Neural crest cell (in vitro differentiated cells): Measurements from ENCODE around the gene EPN3. TPM values are rescaled to one million over a fixed set of nuclear protein-coding genes. Genes with fewer than 3 reads are reported as not detected.

Experiments
- DNase-seq: peaks from one replicate; pipeline ENCODE4 v3.0.0; 2021; ENCODE audit warnings: low read depth, mixed read lengths, low spot score
- H3K27ac Mint-ChIP-seq: one replicate; pipeline ENCODE4 v1.8.0; 2021; ENCODE audit warnings: mild to moderate bottlenecking, mixed read lengths; ENCODE audit not compliant: unreplicated experiment
- H3K27me3 Mint-ChIP-seq: 2 replicates; pipeline ENCODE4 v1.8.0; 2021; ENCODE audit warnings: low read depth, mild to moderate bottlenecking, mixed read lengths
- H3K36me3 Mint-ChIP-seq: 2 replicates; pipeline ENCODE4 v1.8.0; 2021; ENCODE audit warnings: low read depth, mild to moderate bottlenecking, mixed read lengths
- H3K4me1 Mint-ChIP-seq: 2 replicates; pipeline ENCODE4 v1.8.0; 2021; ENCODE audit warnings: mixed read lengths
- H3K4me3 Mint-ChIP-seq: one replicate; pipeline ENCODE4 v1.8.0; 2021; ENCODE audit warnings: mild to moderate bottlenecking, mixed read lengths
- H3K9me3 Mint-ChIP-seq: 2 replicates; pipeline ENCODE4 v1.8.0; 2021; ENCODE audit warnings: mixed read lengths
- total RNA-seq: library from RNA; stranded (reverse); gene quantifications from 2 replicates; pipeline ENCODE4 v1.2.1, GENCODE V29; 2021
- TF ChIP-seq, protein P1 (sequence below): fragments of 200-600 bp; sonication (generic); conservative IDR thresholded peaks from 2 replicates; pipeline ENCODE4 v1.5.0; 2021; ENCODE audit warnings: antibody characterized with exemption, mild to moderate bottlenecking

EPN3 gene
- total RNA-seq, 1 donor from 2014 or later: not detected

GRCh38 chr17:50551433-50551815, 18.9 kb downstream of the EPN3 start:
- no peaks in the 10 kb centered on the region for H3K36me3 Mint-ChIP-seq

DNA sequence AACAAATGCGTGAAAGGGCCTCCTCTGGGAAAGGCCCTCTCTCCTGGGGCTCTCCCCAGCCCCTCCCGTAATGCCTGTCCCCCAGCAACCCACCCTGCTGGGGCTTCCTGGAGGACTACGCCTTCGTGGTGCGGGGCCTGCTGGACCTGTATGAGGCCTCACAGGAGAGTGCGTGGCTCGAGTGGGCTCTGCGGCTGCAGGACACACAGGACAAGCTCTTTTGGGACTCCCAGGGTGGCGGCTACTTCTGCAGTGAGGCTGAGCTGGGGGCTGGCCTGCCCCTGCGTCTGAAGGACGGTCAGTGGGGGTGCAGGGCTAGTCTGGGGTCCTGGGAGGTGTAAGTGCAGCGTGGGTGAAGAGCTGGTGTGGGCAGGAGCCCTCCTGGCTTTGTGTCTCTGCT, 19.3 kb downstream of the EPN3 start:
- no peaks in the 10 kb centered on the region for H3K9me3 Mint-ChIP-seq
- no peak for DNase-seq
- H3K4me1 Mint-ChIP-seq: peaks cover 5% of the 10 kb centered on the region
- TF ChIP-seq, protein P1, sequence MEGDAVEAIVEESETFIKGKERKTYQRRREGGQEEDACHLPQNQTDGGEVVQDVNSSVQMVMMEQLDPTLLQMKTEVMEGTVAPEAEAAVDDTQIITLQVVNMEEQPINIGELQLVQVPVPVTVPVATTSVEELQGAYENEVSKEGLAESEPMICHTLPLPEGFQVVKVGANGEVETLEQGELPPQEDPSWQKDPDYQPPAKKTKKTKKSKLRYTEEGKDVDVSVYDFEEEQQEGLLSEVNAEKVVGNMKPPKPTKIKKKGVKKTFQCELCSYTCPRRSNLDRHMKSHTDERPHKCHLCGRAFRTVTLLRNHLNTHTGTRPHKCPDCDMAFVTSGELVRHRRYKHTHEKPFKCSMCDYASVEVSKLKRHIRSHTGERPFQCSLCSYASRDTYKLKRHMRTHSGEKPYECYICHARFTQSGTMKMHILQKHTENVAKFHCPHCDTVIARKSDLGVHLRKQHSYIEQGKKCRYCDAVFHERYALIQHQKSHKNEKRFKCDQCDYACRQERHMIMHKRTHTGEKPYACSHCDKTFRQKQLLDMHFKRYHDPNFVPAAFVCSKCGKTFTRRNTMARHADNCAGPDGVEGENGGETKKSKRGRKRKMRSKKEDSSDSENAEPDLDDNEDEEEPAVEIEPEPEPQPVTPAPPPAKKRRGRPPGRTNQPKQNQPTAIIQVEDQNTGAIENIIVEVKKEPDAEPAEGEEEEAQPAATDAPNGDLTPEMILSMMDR: no peak
- no peak overlapping the region for H3K4me3 Mint-ChIP-seq
- H3K27ac Mint-ChIP-seq: no peak overlapping the region
- H3K36me3 Mint-ChIP-seq: no peaks in the 10 kb centered on the region
- H3K27me3 Mint-ChIP-seq: peaks cover 11% of the 10 kb centered on the region

More at GRCh38 chr17:50551433-50551815, 18.9 kb downstream of the EPN3 start:
- no peaks in the 10 kb centered on the region for H3K9me3 Mint-ChIP-seq
- peaks cover 6% of the 10 kb centered on the region for H3K27me3 Mint-ChIP-seq
- no peak overlapping the region for H3K27ac Mint-ChIP-seq
- H3K4me3 Mint-ChIP-seq: no peak overlapping the region
- TF ChIP-seq, protein P1: no peak
- no peak for DNase-seq
- H3K4me1 Mint-ChIP-seq: peaks cover 5% of the 10 kb centered on the region

DNA sequence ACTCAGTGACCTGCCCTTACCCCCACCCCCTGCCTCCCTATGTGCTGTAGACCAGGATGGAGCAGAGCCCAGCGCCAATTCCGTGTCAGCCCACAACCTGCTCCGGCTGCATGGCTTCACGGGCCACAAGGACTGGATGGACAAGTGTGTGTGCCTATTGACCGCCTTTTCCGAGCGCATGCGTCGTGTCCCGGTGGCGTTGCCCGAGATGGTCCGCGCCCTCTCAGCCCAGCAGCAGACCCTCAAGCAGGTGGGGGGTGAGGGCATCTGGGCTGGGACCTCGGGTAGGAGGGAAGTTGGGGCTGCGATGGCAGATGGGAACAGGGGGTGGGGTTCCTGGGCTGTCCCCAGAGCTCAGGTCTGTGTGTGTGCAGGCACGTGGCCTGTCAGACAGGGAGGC, 21.7 kb downstream of the EPN3 start:
- no peak for DNase-seq
- peaks cover 13% of the 10 kb centered on the region for H3K4me1 Mint-ChIP-seq
- H3K27ac Mint-ChIP-seq: no peak overlapping the region
- no peak overlapping the region for H3K4me3 Mint-ChIP-seq
- TF ChIP-seq, protein P1: no peak
- peaks cover 34% of the 10 kb centered on the region for H3K27me3 Mint-ChIP-seq
- no peaks in the 10 kb centered on the region for H3K9me3 Mint-ChIP-seq
- no peaks in the 10 kb centered on the region for H3K36me3 Mint-ChIP-seq

DNA sequence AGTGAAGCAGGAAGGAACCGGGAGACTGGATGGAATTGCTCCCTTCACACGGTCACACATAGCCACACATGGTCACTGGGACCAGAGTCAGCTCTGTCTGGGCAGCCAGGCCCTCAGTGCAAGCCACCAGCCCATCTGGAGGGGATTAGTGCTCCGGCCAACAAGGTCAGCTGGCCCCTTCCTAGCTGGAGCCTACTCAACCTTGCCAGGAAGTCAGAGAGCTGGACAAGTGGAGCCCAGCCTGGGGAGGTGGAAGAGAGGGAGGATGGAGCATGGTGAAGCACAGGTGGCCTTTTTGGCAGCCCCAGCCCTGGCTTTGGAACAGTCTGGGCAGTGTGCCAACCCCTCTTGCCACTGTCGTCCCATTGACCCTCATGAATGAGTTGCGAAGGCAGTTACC, 24.3 kb downstream of the EPN3 start:
- Mint-ChIP-seq H3K36me3 (no peaks in the 10 kb centered on the region), H3K9me3 (no peaks in the 10 kb centered on the region), H3K27ac (no peak overlapping the region), H3K4me1 (peaks cover 15% of the 10 kb centered on the region), H3K4me3 (no peak overlapping the region), H3K27me3 (peaks cover 51% of the 10 kb centered on the region)
- DNase-seq: no peak
- TF ChIP-seq, protein P1: no peak

- TF ChIP-seq, protein P1: no peak
- DNase-seq: no peak
- no peak overlapping the region for H3K27ac Mint-ChIP-seq
- H3K4me1 Mint-ChIP-seq: peaks cover 20% of the 10 kb centered on the region
- H3K36me3 Mint-ChIP-seq: no peaks in the 10 kb centered on the region
- peaks cover 59% of the 10 kb centered on the region for H3K27me3 Mint-ChIP-seq
- no peaks in the 10 kb centered on the region for H3K9me3 Mint-ChIP-seq
- H3K4me3 Mint-ChIP-seq: peak overlapping the region; percentile 72
Measured at GRCh38 chr17:50557630-50558029, 25.1 kb downstream of the EPN3 start.

- H3K27me3 Mint-ChIP-seq: peaks cover 64% of the 10 kb centered on the region
- peak overlapping the region; percentile 72 for H3K4me3 Mint-ChIP-seq
- no peak overlapping the region for H3K27ac Mint-ChIP-seq
- H3K9me3 Mint-ChIP-seq: no peaks in the 10 kb centered on the region
- peaks cover 20% of the 10 kb centered on the region for H3K4me1 Mint-ChIP-seq
- TF ChIP-seq, protein P1: no peak
- no peaks in the 10 kb centered on the region for H3K36me3 Mint-ChIP-seq
- no peak for DNase-seq
Measured at GRCh38 chr17:50558091-50558490, 25.6 kb downstream of the EPN3 start.
